Kidney capillary endothelial cell (primary cell): ENCODE results near the gene TENM4.
A peak's percentile ranks its signal among the peaks of the same experiment; 100 is the strongest.

Experiments used
- DNase-seq: peaks from one replicate; pipeline ENCODE4 v3.0.0-alpha.2; 2018; ENCODE audit warnings: low spot score

The TENM4 gene

DNA sequence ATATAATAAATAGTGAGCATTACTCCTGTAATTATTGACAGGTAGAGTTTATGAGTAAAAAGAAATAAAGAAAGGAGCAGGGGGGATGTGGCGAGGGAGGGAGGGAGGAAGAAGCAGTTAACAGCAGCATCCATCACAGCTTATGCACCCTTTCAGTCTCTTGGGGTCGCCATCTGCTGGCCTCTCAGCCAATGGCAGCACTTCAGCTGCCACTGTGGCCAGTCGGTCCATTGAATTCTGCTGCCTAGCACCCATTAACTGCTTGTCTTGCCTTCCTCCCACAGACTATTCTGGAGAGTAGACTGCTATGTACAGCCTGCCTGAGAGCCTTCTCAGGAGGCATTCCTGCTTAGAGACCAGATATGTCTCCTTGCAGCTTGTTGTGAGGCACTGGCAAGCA is 388.3 kb downstream of the TENM4 start:
- DNase-seq, result peak; percentile 17

GRCh38 chr11:79050786-79051185 is 390.0 kb downstream of the TENM4 start:
- no peak for DNase-seq

DNA sequence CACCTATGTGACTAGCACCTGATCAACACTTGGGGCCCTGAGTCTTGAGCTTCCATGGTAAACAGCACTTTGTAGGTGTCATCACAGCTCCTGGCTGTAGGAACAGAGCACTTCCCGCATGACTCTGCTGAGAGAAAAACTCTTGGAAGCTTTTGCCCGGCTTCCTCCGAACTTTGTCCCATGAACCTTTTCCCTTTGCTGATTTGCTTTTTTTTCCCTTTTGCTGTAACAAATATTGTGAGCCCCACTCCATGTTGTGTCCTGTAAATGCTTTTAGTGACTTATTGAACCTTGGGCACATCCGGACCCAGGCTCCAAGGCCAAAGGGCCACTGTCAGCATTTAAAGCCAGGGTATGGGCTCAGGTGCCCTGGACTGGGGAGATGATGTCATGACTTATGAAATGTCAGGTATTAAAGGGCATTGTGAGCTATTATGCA is 391.1 kb downstream of the TENM4 start:
- DNase-seq, result no peak

DNA sequence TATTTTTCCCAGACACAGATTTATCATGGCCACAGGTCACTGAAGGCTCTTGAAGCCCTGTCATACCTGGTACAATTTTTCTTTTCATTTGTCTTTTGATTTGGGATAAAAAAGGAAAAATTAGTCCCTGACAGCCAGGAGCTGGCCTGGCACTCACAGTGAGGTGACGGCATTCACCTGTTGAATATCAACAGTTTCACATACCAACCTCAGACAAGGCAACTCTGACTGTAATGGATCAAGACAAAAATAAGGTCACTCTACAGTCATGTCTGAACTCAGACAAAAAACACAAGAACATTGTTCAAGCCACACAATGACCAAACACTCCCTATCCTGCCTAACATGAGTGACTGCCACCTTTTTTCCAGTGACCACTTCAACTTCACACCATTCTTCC is 392.9 kb downstream of the TENM4 start:
- no peak for DNase-seq

DNA sequence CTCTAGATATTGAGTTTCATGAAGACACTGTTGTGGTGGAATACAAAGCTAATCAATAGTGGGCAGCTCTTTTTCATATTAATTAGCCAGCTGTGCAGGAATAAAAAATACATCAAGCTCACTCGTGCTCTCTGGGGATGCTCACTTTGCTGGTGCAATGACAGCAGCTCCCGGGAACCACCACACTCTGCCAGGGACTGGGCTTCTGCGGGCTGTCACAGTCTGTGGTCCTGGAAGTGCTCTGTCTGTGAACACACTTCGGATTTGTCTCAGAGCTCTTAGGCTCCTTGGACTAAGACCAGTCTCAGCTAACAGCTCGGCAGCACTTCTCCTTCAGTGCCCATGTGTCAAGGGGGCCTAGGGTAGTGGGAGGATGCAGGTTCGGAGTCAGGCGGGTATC is 393.5 kb downstream of the TENM4 start:
- no peak for DNase-seq

- DNase-seq, result no peak
These were observed 394.5 kb downstream of the TENM4 start for GRCh38 chr11:79046366-79046765.

DNA sequence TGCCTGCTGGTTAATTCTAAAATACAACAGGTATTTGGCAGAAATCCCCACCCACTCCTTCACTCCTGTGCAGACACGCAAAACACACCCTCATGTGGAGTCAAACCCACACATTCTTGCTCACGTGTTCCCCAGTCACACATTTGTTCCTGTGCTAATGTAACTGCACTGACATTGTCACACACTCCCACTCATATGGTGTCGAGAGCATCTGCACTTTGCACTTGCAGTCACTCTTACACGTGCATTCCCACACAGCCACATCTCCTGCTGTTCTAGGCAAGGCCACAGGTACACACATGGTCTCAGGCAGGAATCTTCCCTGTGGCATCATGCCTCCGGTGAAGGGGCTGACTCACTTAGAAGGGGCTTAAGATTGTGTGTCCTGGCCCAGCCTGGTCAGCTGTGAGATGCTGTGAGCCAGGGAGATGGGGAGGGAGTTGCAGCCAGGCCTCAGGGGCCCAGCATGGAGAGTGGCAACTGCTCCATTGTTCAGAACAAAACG is 395.0 kb downstream of the TENM4 start:
- DNase-seq, result no peak

GRCh38 chr11:79045018-79045799 is 395.6 kb downstream of the TENM4 start:
- DNase-seq, result no peak

GRCh38 chr11:79044201-79044600 is 396.6 kb downstream of the TENM4 start:
- no peak for DNase-seq

- DNase-seq, result no peak
These were observed 397.1 kb downstream of the TENM4 start for GRCh38 chr11:79043726-79044125.

DNA sequence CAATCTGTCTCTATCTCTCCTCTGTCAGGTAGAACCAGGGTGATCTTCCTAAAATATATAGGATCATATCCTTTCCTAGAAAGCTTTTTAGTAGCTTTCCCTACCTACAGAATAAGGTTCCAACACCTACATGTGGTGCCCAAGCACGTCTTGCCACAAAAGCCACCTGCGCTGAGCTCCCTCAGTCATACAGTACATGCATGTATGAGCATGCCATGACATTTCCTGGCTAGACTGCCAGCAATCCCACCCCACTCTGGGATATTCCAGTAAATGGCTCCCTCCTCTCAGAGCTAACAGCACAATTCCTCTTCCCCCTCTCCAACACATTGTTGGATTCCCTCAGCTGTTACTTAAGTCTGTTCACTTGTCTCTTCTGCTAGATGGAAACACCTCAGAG is 398.0 kb downstream of the TENM4 start:
- no peak for DNase-seq

GRCh38 chr11:79040348-79040747 is 400.5 kb downstream of the TENM4 start:
- no peak for DNase-seq

DNA sequence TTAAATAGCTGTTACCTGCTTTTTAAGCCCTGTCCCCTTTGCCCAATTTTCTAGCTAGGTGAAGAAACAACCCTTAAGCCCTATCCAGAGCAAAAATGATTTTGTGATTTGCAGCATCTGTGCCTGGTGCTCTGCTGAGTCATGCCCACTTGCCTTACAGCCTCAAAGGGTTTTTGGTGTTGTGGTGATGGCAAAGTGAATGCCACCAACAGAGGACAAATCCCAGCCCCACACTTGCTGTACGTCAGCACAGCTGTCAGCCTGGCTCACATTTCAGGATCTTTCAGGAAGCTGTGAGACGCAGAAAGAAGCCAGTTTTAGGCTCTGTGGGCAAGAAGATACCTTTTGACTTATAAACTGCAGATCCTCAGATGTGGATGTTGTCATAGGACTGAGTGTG is 401.7 kb downstream of the TENM4 start:
- no peak for DNase-seq

GRCh38 chr11:79035881-79036280 is 404.9 kb downstream of the TENM4 start:
- DNase-seq, result no peak

DNA sequence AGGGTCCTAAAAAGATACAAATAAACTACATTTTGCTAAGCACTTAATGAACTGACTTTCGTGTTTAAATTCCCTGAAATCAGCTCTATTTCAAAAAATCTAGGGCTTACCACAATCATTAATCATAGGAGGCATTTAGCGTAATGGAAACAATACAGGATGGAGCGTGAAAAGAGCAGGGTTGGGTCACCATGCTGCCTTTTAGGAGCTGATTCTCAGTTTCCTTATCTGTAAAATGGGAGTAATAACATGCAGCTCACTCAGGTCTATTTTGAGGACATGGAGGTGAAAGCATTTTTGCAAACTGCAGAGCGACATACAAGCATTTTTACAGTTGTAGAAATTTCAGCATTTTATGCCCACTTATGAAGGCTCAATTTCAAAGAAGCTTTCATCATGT is 407.0 kb downstream of the TENM4 start:
- no peak for DNase-seq

GRCh38 chr11:79030448-79030847 is 410.4 kb downstream of the TENM4 start:
- no peak for DNase-seq

GRCh38 chr11:79028225-79028624 is 412.6 kb downstream of the TENM4 start:
- DNase-seq, result no peak

GRCh38 chr11:79026803-79027445 is 413.9 kb downstream of the TENM4 start:
- no peak for DNase-seq

DNA sequence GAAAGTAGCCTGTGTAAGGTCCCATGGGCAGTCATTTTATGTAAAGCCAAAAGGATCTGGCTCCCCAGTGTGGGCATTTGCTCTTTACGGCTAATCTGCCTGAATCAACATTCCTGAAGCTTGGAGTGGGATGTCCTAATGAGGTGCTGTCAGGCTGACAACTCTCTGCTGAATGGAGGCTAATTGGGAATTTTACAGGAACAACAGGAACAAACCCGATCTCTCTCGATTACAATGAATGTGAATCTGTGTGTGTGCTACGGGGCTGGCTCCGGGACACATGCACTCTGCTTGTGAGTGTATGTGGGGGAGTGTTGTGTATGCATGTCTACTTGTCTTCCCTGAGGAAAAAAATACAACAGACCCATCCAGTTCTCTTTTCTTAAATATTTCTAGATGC is 415.2 kb downstream of the TENM4 start:
- DNase-seq, result no peak

DNA sequence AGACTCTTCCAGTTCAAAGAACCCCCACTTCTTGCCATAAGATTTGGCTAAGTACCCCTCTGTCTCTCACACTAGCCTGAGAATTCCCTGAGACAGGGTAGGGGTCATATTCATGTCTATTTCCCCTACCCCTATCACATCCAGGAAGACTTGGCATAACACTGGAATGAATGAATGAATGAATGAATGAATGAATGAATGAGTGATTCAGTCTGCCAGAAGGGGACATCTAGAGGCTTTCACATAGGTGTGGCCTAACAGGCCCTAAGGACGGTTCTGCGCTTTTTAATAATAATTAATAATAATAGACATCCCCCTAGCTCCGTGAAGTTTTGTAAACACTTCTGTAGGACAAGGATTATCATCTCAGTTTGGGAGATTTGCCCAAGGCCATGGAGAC is 415.7 kb downstream of the TENM4 start:
- DNase-seq, result no peak

DNA sequence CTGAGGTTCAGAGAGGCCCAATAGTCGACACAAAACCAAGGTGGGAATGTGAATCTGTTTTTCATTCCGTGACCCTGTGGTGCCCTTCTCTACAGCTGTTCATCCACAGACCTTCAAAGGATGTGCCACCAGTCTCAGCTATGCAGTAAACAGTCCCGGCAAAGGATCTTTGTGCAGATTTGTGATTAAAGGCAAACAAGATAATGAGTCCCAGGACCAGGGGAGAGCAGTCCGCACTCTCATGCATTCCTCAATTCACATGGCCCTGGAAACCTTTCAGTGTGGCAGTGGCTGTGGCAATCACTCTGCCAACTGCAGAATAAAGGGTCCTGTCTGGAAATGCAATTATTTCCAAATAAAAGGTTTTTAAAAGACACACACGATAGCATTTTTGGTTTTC is 418.6 kb downstream of the TENM4 start:
- no peak for DNase-seq

GRCh38 chr11:79021601-79022000 is 419.2 kb downstream of the TENM4 start:
- DNase-seq, result no peak

- no peak for DNase-seq
These were observed 420.9 kb downstream of the TENM4 start for GRCh38 chr11:79019975-79020374.

DNA sequence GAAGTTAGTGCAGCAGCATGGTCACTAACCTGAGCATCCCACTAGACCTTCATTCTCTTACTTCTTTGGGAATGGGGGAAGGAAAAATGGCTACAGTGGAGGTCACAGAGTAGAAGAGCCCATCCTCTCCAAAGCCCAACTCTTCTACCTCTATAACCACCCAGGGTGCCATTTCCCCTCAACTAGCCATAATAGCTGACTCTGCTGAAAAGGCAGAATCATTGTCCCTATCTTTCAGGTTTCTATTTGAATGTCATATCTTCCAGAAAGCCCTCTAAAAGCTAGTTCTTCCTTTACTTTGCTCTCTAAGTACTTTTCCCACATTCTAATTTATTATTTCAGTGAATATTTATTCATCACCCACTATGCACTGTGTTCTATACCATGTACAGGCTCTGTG is 421.6 kb downstream of the TENM4 start:
- no peak for DNase-seq
